PC-9 (cell line): ENCODE measurements around the gene GLIPR1L2.

ENCODE experiments used
- EZH2 ChIP-seq: fragments of 200-600 bp; sonication (generic); IDR thresholded peaks from 2 replicates; pipeline ENCODE4 v1.8.0; 2017; ENCODE audit warnings: antibody characterized with exemption, low read depth
- TF ChIP-seq, protein P1 (sequence below): fragments of 200-600 bp; sonication (generic); conservative IDR thresholded peaks from 2 replicates; pipeline ENCODE4 v1.6.1; 2017; ENCODE audit warnings: mixed run types, antibody characterized with exemption, mild to moderate bottlenecking, moderate library complexity

DNA sequence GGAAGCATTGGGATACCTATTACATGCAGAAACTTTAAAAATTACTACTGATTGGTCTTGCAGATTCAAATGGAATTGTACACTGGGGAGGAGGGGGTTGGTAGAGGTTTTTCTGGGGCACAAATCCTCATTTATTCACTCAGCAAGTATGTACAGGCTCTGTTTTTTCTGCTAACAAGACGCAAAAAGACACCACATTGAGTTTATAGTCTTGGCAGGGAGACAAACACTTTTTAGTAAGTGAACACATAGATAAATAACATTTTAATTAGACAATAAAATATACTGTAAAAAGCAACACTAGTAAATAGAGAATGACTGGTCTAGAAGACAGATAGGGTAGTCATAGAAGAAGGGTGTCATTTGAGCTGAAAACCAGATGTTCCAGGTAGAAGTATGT lies 23.8 kb downstream of the GLIPR1L2 start:
- TF ChIP-seq, protein P1, sequence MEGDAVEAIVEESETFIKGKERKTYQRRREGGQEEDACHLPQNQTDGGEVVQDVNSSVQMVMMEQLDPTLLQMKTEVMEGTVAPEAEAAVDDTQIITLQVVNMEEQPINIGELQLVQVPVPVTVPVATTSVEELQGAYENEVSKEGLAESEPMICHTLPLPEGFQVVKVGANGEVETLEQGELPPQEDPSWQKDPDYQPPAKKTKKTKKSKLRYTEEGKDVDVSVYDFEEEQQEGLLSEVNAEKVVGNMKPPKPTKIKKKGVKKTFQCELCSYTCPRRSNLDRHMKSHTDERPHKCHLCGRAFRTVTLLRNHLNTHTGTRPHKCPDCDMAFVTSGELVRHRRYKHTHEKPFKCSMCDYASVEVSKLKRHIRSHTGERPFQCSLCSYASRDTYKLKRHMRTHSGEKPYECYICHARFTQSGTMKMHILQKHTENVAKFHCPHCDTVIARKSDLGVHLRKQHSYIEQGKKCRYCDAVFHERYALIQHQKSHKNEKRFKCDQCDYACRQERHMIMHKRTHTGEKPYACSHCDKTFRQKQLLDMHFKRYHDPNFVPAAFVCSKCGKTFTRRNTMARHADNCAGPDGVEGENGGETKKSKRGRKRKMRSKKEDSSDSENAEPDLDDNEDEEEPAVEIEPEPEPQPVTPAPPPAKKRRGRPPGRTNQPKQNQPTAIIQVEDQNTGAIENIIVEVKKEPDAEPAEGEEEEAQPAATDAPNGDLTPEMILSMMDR, result no peak
- TF ChIP-seq EZH2, result no peak
